Spinal cord (tissue), 10 donors: ENCODE data around the gene RHEBL1. TPM values are rescaled to one million over a fixed set of nuclear protein-coding genes. Genes with fewer than 3 reads are reported as not detected.

Source experiments
- DNase-seq, 6 donors: peaks; one replicate each; pipeline versions ENCODE4 v3.0.0 to v3.0.0-alpha.2; 2013 to 2015; ENCODE audit warnings: low spot score in 6 of 6, low read depth in 4 of 6
- H3K27ac ChIP-seq: one replicate; pipeline ENCODE4 v1.5.1; 2013; ENCODE audit warnings: low read depth, low read length, control low read depth
- H3K27me3 ChIP-seq: one replicate; pipeline ENCODE4 v1.6.1; 2013; ENCODE audit warnings: low read length; ENCODE audit not compliant: control insufficient read depth, insufficient read depth
- H3K36me3 ChIP-seq: one replicate; pipeline ENCODE4 v1.6.1; 2013; ENCODE audit warnings: low read length; ENCODE audit not compliant: control insufficient read depth, insufficient read depth
- H3K4me1 ChIP-seq: one replicate; pipeline ENCODE4 v1.6.1; 2013; ENCODE audit warnings: low read length; ENCODE audit not compliant: control insufficient read depth, insufficient read depth
- H3K4me3 ChIP-seq: one replicate; pipeline ENCODE4 v1.5.1; 2013; ENCODE audit warnings: low read depth, low read length, control low read depth
- H3K9me3 ChIP-seq: one replicate; pipeline ENCODE4 v1.6.1; 2013; ENCODE audit warnings: low read length; ENCODE audit not compliant: control insufficient read depth, insufficient read depth
- WGBS: methylation state at CpG from one replicate; pipeline ENCODE4 v1.1.5; 2013; ENCODE audit warnings: missing lambda C conversion rate; ENCODE audit not compliant: insufficient coverage; 5-methylcytosine and 5-hydroxymethylcytosine counted together
- polyA plus RNA-seq, 2 donors: library from polyadenylated mRNA; unstranded; fragments of 120-200 nt; gene quantifications; one replicate each; pipeline ENCODE4 v1.2.1, GENCODE V29; 2013; ENCODE audit not compliant: insufficient read length in 2 of 2
- total RNA-seq, 2 donors: library from RNA; depleted of rRNA in 1 of 2; stranded (reverse); fragments of 120-200 nt in 1 of 2; fragments of >200 nt in 1 of 2; gene quantifications; one replicate each; pipeline versions ENCODE4 v1.2.3 to v1.2.4, GENCODE V29; 2013 to 2014
- donor health status: healthy.

Gene RHEBL1
- total and polyA plus RNA-seq, 4 donors = 1.5 to 4.1 (median 1.8) TPM

DNA sequence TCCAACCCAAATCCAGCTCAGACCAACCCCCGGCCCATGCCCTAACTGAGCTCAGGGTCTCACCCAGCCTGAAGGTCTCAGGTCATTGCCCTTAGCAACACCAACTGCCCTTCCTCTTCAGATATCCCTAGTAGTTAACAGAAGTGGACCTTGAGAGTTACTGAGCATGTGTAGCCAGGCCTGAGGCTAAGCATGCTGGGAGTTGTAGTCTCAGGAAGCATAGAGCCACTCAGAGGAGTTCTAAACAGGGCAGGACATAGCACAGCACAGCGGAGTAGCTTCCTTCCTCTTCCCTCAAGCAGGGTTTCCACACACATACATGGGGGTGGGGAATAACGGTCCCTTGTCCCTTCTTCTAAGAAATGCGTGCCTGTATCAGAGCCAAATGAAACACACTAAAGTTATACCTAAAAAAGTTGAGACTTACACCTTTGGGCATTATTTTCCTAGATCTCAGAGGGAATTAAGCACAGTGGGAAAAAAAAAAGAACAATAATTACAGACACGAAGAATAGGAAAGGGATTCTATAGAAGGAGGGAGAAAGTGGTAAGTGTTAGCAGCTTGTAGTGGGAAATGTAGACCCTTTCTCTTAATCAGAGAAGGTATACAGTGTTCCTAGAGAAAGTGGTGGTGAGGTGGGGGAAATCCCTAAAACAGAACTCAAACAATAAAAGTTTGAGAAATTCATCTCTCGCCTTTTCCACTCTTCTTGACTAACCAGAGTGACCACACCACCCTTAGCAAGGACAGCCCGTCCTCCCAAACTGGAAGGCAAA lies 13.6 kb downstream of the RHEBL1 start:
- 74% methylated on average over 3 of the region's 7 CpGs for WGBS
- peak in 3 of 6 donors; percentile 10 to 80 (median 68) for DNase-seq

DNA sequence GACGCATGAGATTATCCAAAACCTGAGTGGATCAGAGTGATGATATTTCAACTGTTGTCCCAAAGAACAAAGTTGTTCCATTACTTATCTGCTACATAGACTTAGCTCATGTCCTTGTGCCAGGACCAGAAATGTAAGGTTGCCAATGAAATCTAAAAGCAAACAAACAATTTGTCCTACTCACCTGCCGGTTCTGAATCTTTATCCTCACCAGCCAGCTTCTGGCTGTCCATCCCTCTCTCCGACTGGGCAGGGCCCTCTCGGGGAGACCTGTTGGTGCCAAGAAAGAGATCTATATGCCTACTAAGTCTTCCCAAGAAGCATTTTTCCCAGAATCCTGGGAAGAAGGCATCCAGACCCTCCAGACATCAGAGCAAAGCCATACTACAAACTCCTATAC lies 14.7 kb downstream of the RHEBL1 start:
- Histone ChIP-seq H3K4me1 (peaks cover 35% of the 10 kb centered on the region), H3K36me3 (peaks cover 48% of the 10 kb centered on the region), H3K27me3 (no peaks in the 10 kb centered on the region), H3K4me3 (no peak overlapping the region), H3K9me3 (no peaks in the 10 kb centered on the region), H3K27ac (no peak overlapping the region)
- no peak for DNase-seq
- WGBS = 81% methylated on average over 3 of the region's 4 CpGs

More for the DNA sequence above, 13.6 kb downstream of the RHEBL1 start:
- Histone ChIP-seq H3K27me3 (no peaks in the 10 kb centered on the region), H3K9me3 (no peaks in the 10 kb centered on the region), H3K4me1 (peaks cover 40% of the 10 kb centered on the region), H3K4me3 (no peak overlapping the region), H3K36me3 (peaks cover 38% of the 10 kb centered on the region), H3K27ac (no peak overlapping the region)

DNA sequence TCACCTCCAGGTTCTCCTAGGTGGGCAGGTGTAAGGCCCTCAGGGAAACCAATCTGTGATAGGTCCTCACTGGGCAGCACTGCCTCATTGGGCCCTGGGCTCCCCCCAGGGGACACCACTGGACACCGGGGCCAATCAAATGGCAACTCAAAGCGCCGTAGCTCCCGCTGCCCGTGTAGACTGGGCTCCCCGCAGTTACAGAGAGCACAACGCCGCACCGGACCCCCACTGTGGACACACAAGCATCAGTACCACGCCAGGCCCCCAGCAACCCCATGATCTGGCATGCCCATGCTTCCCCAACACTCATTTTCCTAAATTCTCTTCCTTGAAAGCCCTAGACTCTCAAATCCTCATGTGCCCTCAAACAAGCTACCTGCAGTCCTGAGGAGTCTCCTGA lies 15.3 kb downstream of the RHEBL1 start:
- no peak overlapping the region for H3K27ac ChIP-seq
- no peak overlapping the region for H3K4me3 ChIP-seq
- peaks cover 35% of the 10 kb centered on the region for H3K4me1 ChIP-seq
- WGBS = 97% methylated on average over 10 of the region's 10 CpGs
- no peaks in the 10 kb centered on the region for H3K9me3 ChIP-seq
- H3K27me3 ChIP-seq = no peaks in the 10 kb centered on the region
- H3K36me3 ChIP-seq = peaks cover 54% of the 10 kb centered on the region
- no peak for DNase-seq

DNA sequence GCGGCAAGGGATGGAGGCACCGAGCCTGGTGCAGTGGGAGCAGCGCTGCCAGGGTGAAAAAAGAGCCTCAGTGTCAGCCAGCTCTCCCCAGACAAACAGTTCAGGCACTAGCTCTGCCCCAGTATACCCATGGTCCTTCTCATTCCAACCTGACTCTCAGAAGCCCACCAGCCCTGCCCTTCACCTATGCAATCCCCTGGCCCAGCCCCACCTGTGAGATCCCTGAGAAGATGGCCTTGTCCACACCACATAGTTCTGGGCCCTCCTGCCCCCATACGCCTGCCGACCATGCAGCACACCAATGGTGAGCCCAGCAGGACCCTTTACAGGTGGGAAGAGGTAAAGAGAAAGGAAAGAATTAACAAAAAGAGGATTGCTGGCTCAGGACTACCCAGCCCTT lies 15.7 kb downstream of the RHEBL1 start:
- WGBS = 97% methylated on average over 3 of the region's 5 CpGs
- DNase-seq = no peak
- H3K4me3 ChIP-seq = no peak overlapping the region
- peaks cover 58% of the 10 kb centered on the region for H3K36me3 ChIP-seq
- peaks cover 31% of the 10 kb centered on the region for H3K4me1 ChIP-seq
- no peak overlapping the region for H3K27ac ChIP-seq
- H3K9me3 ChIP-seq = no peaks in the 10 kb centered on the region
- no peaks in the 10 kb centered on the region for H3K27me3 ChIP-seq

DNA sequence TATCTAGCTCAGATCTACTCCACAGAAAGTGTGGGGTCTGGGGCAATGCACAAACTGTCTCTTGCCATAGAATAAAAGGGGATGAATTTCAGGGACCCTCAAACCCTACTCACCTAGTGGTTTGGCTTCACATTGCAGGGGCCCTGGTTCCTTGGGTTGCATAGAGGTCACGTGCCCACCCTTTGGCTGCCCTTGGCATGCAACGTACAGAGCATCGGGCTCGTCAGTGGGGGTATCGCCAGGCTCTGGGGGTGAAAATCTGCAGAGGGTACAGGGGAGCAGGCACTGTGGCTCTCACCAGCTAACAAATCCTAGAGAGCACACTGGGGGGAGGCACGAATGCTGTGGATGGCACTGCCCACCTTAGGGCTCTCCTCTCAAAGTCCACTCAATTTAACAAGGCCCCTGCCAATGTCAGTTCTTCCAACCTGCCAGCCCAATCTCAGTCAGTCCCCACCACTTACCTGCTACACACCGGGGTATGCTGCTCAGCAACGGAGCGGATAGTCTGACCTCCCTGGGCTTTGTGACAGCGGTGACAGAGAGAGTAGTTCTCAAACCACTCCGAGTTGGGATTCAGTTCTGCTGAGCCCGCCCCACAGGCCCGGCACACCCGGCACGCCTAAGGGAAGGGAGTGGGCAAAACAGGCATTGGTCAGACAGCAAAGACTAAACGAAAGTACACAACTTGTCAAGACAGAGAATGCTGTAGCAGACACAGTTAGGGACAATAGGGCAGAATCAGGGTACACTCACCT lies 17.1 kb downstream of the RHEBL1 start:
- peaks cover 17% of the 10 kb centered on the region for H3K4me1 ChIP-seq
- H3K9me3 ChIP-seq = no peaks in the 10 kb centered on the region
- no peak overlapping the region for H3K4me3 ChIP-seq
- H3K36me3 ChIP-seq = peaks cover 70% of the 10 kb centered on the region
- DNase-seq = no peak
- no peaks in the 10 kb centered on the region for H3K27me3 ChIP-seq
- H3K27ac ChIP-seq = no peak overlapping the region
- WGBS = 92% methylated on average over 16 of the region's 16 CpGs

DNA sequence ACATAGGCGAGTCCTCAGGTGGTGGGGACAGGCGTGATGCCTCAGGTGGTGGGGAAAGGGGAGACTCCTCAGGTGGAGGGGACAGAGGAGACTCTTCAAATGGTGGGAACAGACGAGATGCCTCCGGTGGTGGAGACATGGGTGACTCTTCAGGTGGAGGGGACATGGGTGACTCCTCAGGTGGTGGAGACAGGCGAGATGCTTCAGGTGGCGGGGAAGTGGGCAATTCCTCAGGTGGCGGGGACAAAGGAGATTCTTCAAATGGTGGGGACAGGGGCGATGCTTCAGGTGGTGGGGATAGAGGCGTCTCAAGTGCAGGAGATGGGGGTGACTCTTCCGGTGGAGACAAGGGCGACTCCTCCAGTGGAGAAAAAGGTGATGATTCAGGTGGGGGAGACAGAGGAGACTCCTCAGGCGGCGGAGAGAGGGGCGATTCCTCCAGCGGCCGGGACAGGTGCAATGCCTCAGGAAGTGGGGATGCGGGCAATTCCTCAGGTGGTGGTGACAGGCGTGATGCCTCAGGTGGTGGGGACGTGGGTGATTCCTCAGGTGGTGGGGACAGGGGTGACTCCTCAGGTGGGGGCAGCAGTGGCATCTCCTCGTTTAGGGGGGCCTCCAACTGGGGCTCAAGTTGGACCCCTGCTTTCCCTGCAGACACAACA lies 17.9 kb downstream of the RHEBL1 start:
- H3K4me1 ChIP-seq = peaks cover 9% of the 10 kb centered on the region
- WGBS = 96% methylated on average over 18 of the region's 20 CpGs
- H3K27me3 ChIP-seq = no peaks in the 10 kb centered on the region
- no peak overlapping the region for H3K27ac ChIP-seq
- DNase-seq = no peak
- H3K36me3 ChIP-seq = peaks cover 77% of the 10 kb centered on the region
- no peaks in the 10 kb centered on the region for H3K9me3 ChIP-seq
- no peak overlapping the region for H3K4me3 ChIP-seq

DNA sequence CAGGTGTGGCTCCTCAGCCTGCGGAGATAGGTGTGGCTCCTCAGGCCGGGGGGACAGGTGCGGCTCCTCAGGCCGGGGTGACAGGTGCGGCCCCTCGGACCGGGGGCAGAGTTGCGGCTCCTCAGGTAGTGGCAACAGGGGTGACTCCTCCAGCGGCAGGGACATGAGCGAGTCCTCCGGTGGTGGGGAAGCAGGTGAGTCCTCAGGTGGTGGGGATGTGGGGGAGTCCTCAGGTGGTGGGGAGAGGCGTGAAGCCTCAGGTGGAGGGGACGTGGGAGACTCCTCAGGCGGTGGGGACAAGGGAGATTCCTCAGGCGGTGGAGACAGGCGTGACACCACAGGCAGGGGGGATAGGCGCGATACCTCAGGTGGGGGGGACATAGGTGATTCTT lies 18.4 kb downstream of the RHEBL1 start:
- Histone ChIP-seq H3K4me1 (peaks cover 8% of the 10 kb centered on the region), H3K27me3 (no peaks in the 10 kb centered on the region), H3K36me3 (peaks cover 83% of the 10 kb centered on the region), H3K27ac (no peak overlapping the region), H3K4me3 (no peak overlapping the region), H3K9me3 (no peaks in the 10 kb centered on the region)
- DNase-seq = no peak
- 96% methylated on average over 18 of the region's 18 CpGs for WGBS

DNA sequence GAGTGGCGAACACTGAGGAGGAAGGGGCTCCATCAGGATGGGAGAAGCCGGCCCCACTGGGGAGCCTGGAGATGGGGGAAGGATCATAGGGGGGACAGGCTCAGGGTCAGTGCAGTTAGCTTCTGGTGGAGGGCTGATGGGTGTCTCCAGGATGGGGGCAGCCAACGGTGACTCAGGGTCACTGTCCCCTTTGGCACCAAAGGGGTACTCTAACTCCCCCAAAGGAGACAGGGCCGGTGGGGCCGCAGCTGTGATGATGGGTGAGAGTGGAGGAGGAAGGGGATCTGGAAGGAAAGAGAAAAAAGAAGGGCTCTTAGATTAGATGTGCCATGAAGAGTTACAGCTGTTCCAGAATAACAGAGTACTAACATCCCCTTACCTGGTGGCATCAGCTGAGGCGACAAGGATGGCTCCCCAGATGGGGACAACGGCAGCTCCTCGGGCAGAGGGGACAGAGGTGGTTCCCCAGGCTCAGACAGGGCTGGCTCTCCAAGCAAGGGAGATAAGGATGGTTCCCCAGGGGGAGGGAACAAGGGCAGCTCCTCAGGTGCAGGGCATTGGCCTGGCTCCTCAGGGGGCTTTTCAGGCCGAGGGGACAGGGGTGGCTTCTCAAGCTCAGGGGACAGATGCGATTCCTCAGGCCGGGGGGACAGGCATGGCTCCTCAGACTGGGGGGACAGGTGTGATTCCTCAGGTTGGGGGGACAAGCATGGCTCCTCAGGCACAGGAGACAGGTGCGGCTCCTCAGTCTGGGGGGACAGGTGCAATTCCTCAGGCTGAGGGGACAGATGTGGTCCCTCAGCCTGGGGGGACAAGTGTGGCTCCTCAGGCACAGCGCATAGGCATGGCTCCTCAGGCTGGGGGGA lies 19.0 kb downstream of the RHEBL1 start:
- WGBS = 94% methylated on average over 9 of the region's 13 CpGs
- no peaks in the 10 kb centered on the region for H3K27me3 ChIP-seq
- no peak overlapping the region for H3K27ac ChIP-seq
- peaks cover 6% of the 10 kb centered on the region for H3K4me1 ChIP-seq
- H3K9me3 ChIP-seq = no peaks in the 10 kb centered on the region
- H3K4me3 ChIP-seq = no peak overlapping the region
- DNase-seq = no peak
- H3K36me3 ChIP-seq = peaks cover 89% of the 10 kb centered on the region

DNA sequence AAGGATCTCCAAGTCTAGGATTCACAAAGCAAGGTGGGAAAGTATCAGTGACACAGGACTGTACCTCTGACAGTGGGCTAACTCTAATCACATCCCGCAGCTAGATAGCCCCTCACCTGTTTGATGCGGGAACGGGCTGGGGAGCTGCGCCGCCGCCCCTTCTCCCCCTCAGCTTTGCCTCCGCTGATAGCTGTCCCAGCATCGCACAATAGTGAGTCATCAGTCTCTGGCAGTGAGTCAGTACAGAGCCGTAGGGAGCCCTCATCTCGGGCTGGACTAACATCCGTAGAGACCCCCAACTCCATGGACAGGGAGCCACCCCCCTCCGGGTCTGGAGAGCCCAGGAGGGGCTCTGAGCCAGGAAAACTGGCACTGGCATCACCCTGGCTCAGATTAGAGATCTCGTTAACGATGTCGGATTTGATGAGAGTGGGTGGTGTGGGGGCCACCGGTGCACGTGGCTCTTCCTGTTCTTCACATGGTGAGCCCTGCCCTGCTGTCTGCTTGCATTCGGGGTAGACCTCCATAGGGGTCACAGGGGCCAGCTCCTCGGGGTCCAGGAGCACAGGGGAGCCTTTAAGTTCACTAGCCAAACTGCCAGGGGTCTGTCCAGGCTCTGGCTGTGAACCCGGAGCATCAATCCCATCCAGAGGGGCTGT lies 20.1 kb downstream of the RHEBL1 start:
- no peaks in the 10 kb centered on the region for H3K27me3 ChIP-seq

More for the DNA sequence above, 20.1 kb downstream of the RHEBL1 start:
- no peak overlapping the region for H3K4me3 ChIP-seq
- H3K9me3 ChIP-seq = no peaks in the 10 kb centered on the region
- no peak overlapping the region for H3K27ac ChIP-seq
- 91% methylated on average over 20 of the region's 20 CpGs for WGBS
- H3K36me3 ChIP-seq = peaks cover 97% of the 10 kb centered on the region
- no peaks in the 10 kb centered on the region for H3K4me1 ChIP-seq
- DNase-seq = no peak
